Mammary epithelial cell (primary cell): ENCODE results near the gene IP6K3.

Source experiments
- CTCF ChIP-seq, 2 donors: IDR thresholded peaks in 1 of 2; conservative IDR thresholded peaks in 1 of 2; 2 replicates each; pipeline ENCODE4 v1.5.1; 2011 to 2012; ENCODE audit warnings: inconsistent platforms in 2 of 2, low read length in 2 of 2, mild to moderate bottlenecking in 2 of 2, control low read depth in 1 of 2, low read depth in 1 of 2; ENCODE audit not compliant: insufficient read depth in 1 of 2; ENCODE audit errors: extremely low read depth in 1 of 2
- EZH2 ChIP-seq: IDR thresholded peaks from 2 replicates; pipeline ENCODE4 v1.6.1; 2012; ENCODE audit warnings: low read length, inconsistent platforms, borderline replicate concordance

GRCh38 chr6:33757113-33757512 lies 10.4 kb upstream of the IP6K3 start:
- TF ChIP-seq CTCF (conservative IDR thresholded peaks at IDR 0.05 in 1 of 2, IDR thresholded peaks at IDR 0.05 in 1 of 2; ENCODE audit: extremely low read depth in 1 of 2, insufficient read depth in 1 of 2, low read depth in 1 of 2, low read length in 2 of 2) (no peak), EZH2 (no peak)
